Stimulated activated CD4-positive, alpha-beta T cell treated with anti-CD3 and anti-CD28 coated beads, TNF-alpha, amount 100 ng/mL, for 48 hours (primary cell): ENCODE data around the gene ATP8A2.
"Not testable (repeated sequence)": the region's sequence is repeated elsewhere in the genome, so short reads cannot be mapped to it uniquely, and the experiment has no call there.

Experiments used
- DNase-seq, 3 donors: peaks; one replicate each; pipeline ENCODE4 v3.0.0-alpha.2; 2020; ENCODE audit warnings: low read depth in 3 of 3

Gene ATP8A2

GRCh38 chr13:26038931-26039475 lies 667.2 kb downstream of the ATP8A2 start:
- no peak for DNase-seq

GRCh38 chr13:26041444-26041843 lies 669.7 kb downstream of the ATP8A2 start:
- no peak for DNase-seq

- no peak for DNase-seq
Observed at GRCh38 chr13:26042785-26043184, 671.0 kb downstream of the ATP8A2 start.

GRCh38 chr13:26045142-26045541 lies 673.4 kb downstream of the ATP8A2 start:
- DNase-seq: no peak

GRCh38 chr13:26046639-26047038 lies 674.9 kb downstream of the ATP8A2 start:
- DNase-seq: no peak

- DNase-seq: no peak
Observed at GRCh38 chr13:26047040-26047439, 675.3 kb downstream of the ATP8A2 start.

- DNase-seq: no peak
Observed at GRCh38 chr13:26048741-26049140, 677.0 kb downstream of the ATP8A2 start.

- DNase-seq: no peak
Observed at GRCh38 chr13:26050568-26051230, 678.9 kb downstream of the ATP8A2 start.

- DNase-seq: no peak
Observed at GRCh38 chr13:26051231-26051656, 679.5 kb downstream of the ATP8A2 start.

- peak in 1 of 3 donors; percentile 54 for DNase-seq
Observed at GRCh38 chr13:26051657-26052311, 680.0 kb downstream of the ATP8A2 start, which contains the start of gene SHISA2. Gene SHISA2, minus strand, starts transcription at chr13:26052016. Its CDS starts 1,041 bp downstream, at chr13:26050975.

GRCh38 chr13:26052337-26052736 lies 680.6 kb downstream of the ATP8A2 start:
- DNase-seq: no peak

GRCh38 chr13:26053418-26053980 lies 681.7 kb downstream of the ATP8A2 start:
- no peak for DNase-seq

- DNase-seq: no peak
Observed at GRCh38 chr13:26054896-26055295, 683.1 kb downstream of the ATP8A2 start.

- no peak for DNase-seq
Observed at GRCh38 chr13:26058704-26059103, 686.9 kb downstream of the ATP8A2 start.

GRCh38 chr13:26060357-26060756 lies 688.6 kb downstream of the ATP8A2 start:
- DNase-seq: no peak

- no peak for DNase-seq
Observed at GRCh38 chr13:26061256-26061655, 689.5 kb downstream of the ATP8A2 start.

GRCh38 chr13:26061947-26062346 lies 690.2 kb downstream of the ATP8A2 start:
- DNase-seq: no peak

GRCh38 chr13:26062853-26063444 lies 691.2 kb downstream of the ATP8A2 start:
- DNase-seq: no peak

- DNase-seq: not testable (repeated sequence)
Observed at GRCh38 chr13:26066492-26066891, 694.7 kb downstream of the ATP8A2 start.

GRCh38 chr13:26067601-26068000 lies 695.8 kb downstream of the ATP8A2 start:
- DNase-seq: no peak

- not testable (repeated sequence) for DNase-seq
Observed at GRCh38 chr13:26068372-26068771, 696.6 kb downstream of the ATP8A2 start.

- not testable (repeated sequence) for DNase-seq
Observed at GRCh38 chr13:26069642-26070041, 697.9 kb downstream of the ATP8A2 start.
